Thyroid gland (tissue), 4 donors: ENCODE measurements around the gene GRID2IP.

ENCODE experiments used
- CTCF ChIP-seq, 6 experiments: fragments of 200-600 bp in 3 of 6; fragments of 450-650 bp in 3 of 6; sonication (generic) in 3 of 6; IDR thresholded peaks; one replicate each; pipeline ENCODE4 v1.5.1; 2016 to 2019; ENCODE audit warnings: antibody characterized with exemption in 6 of 6, mild to moderate bottlenecking in 2 of 6, inconsistent platforms in 1 of 6, moderate library complexity in 1 of 6
- POLR2A ChIP-seq, 2 donors: fragments of 450-650 bp; IDR thresholded peaks; one replicate each; pipeline ENCODE4 v1.6.1; 2017; ENCODE audit warnings: antibody characterized with exemption in 2 of 2, mild to moderate bottlenecking in 2 of 2, moderate library complexity in 1 of 2

- TF ChIP-seq POLR2A (IDR thresholded peaks at IDR 0.05) = no peak
- no peak for TF ChIP-seq CTCF (IDR thresholded peaks at IDR 0.05)
Observed at GRCh38 chr7:6508950-6509349, 42.3 kb downstream of the GRID2IP start.
